Central memory CD8-positive, alpha-beta T cell (primary cell): Measurements from ENCODE around the gene NFAM1.
A peak's percentile ranks its signal among the peaks of the same experiment; 100 is the strongest.

Source experiments
- ATAC-seq: fragments of 150-1000 bp; cut with Tn5 transposase; replicated peaks from 2 replicates; pipeline ENCODE4 v1.10.0; 2022; ENCODE audit warnings: mild to moderate bottlenecking, moderate FRiP score, moderate number of reproducible peaks; ENCODE audit not compliant: poor library complexity, severe bottlenecking; ENCODE audit errors: extremely low read depth
- DNase-seq, 2 donors: peaks; one replicate each; pipeline ENCODE4 v3.0.0; 2021; ENCODE audit warnings: low spot score in 2 of 2
- H3K27ac Mint-ChIP-seq: one replicate; pipeline ENCODE4 v1.8.0; 2022; ENCODE audit warnings: low read depth, mild to moderate bottlenecking, moderate library complexity, mixed read lengths
- H3K27me3 Mint-ChIP-seq: one replicate; pipeline ENCODE4 v1.8.0; 2022; ENCODE audit warnings: mixed read lengths
- H3K36me3 Mint-ChIP-seq: one replicate; pipeline ENCODE4 v1.8.0; 2022; ENCODE audit warnings: mild to moderate bottlenecking, moderate library complexity, mixed read lengths; ENCODE audit not compliant: insufficient read depth
- H3K4me1 Mint-ChIP-seq: one replicate; pipeline ENCODE4 v1.8.0; 2022; ENCODE audit warnings: mixed read lengths
- H3K4me3 Mint-ChIP-seq: one replicate; pipeline ENCODE4 v1.8.0; 2022; ENCODE audit warnings: mild to moderate bottlenecking, moderate library complexity, mixed read lengths
- H3K9me3 Mint-ChIP-seq: one replicate; pipeline ENCODE4 v1.8.0; 2022; ENCODE audit warnings: mixed read lengths

Gene NFAM1

GRCh38 chr22:42336527-42337227, 95.5 kb downstream of the NFAM1 start:
- ATAC-seq = no peak
- no peaks in the 10 kb centered on the region for H3K36me3 Mint-ChIP-seq
- no peaks in the 10 kb centered on the region for H3K9me3 Mint-ChIP-seq
- no peak overlapping the region for H3K4me3 Mint-ChIP-seq
- DNase-seq = no peak
- no peak overlapping the region for H3K27ac Mint-ChIP-seq
- H3K4me1 Mint-ChIP-seq = peaks cover 12% of the 10 kb centered on the region
- H3K27me3 Mint-ChIP-seq = no peaks in the 10 kb centered on the region

GRCh38 chr22:42335839-42336378, 96.3 kb downstream of the NFAM1 start:
- DNase-seq (no peak), ATAC-seq (no peak)
- H3K9me3 Mint-ChIP-seq = no peaks in the 10 kb centered on the region
- H3K27ac Mint-ChIP-seq = no peak overlapping the region
- H3K27me3 Mint-ChIP-seq = no peaks in the 10 kb centered on the region
- peaks cover 17% of the 10 kb centered on the region for H3K4me1 Mint-ChIP-seq
- H3K36me3 Mint-ChIP-seq = no peaks in the 10 kb centered on the region
- no peak overlapping the region for H3K4me3 Mint-ChIP-seq

GRCh38 chr22:42334875-42335512, 97.2 kb downstream of the NFAM1 start:
- Mint-ChIP-seq H3K4me3 (no peak overlapping the region), H3K27ac (peak overlapping the region; percentile 56), H3K27me3 (no peaks in the 10 kb centered on the region), H3K36me3 (no peaks in the 10 kb centered on the region), H3K4me1 (peaks cover 17% of the 10 kb centered on the region), H3K9me3 (no peaks in the 10 kb centered on the region)
- no peak for DNase-seq
- no peak for ATAC-seq

- H3K4me1 Mint-ChIP-seq = peaks cover 25% of the 10 kb centered on the region
- no peak overlapping the region for H3K27ac Mint-ChIP-seq
- H3K9me3 Mint-ChIP-seq = no peaks in the 10 kb centered on the region
- no peak for DNase-seq
- H3K4me3 Mint-ChIP-seq = no peak overlapping the region
- peaks cover 2% of the 10 kb centered on the region for H3K36me3 Mint-ChIP-seq
- no peak for ATAC-seq
- no peaks in the 10 kb centered on the region for H3K27me3 Mint-ChIP-seq
Observed at GRCh38 chr22:42333544-42333943, 98.7 kb downstream of the NFAM1 start.

- H3K27me3 Mint-ChIP-seq = no peaks in the 10 kb centered on the region
- ATAC-seq (no peak), DNase-seq (no peak)
- no peaks in the 10 kb centered on the region for H3K9me3 Mint-ChIP-seq
- H3K4me1 Mint-ChIP-seq = peaks cover 35% of the 10 kb centered on the region
- no peak overlapping the region for H3K4me3 Mint-ChIP-seq
- no peak overlapping the region for H3K27ac Mint-ChIP-seq
- H3K36me3 Mint-ChIP-seq = peaks cover 2% of the 10 kb centered on the region
Observed at GRCh38 chr22:42332089-42332488, 100.1 kb downstream of the NFAM1 start.

- ATAC-seq (no peak), DNase-seq (no peak)
- Mint-ChIP-seq H3K27me3 (no peaks in the 10 kb centered on the region), H3K9me3 (no peaks in the 10 kb centered on the region), H3K36me3 (peaks cover 2% of the 10 kb centered on the region), H3K27ac (no peak overlapping the region), H3K4me3 (no peak overlapping the region), H3K4me1 (peaks cover 35% of the 10 kb centered on the region)
Observed at GRCh38 chr22:42331014-42331413, 101.2 kb downstream of the NFAM1 start.
